HL-60/S4 (cell line): Measurements from ENCODE around the gene SARDH.

Experiments used
- in situ Hi-C: fragments of 300-500 bp; cut with MboI; formaldehyde crosslinking; loops from 2 replicates; pipeline ENCODE4 v1.14.3; 2022; ENCODE audit warnings: low sequenced_read_pairs

Gene SARDH

GRCh38 chr9:133674091-133674490 lies 64.1 kb downstream of the SARDH start:
- in situ Hi-C loops = no loop called here

GRCh38 chr9:133673258-133673655 lies 64.9 kb downstream of the SARDH start:
- in situ Hi-C loops = no loop called here

GRCh38 chr9:133672503-133673257 lies 65.5 kb downstream of the SARDH start:
- in situ Hi-C loops = no loop called here

GRCh38 chr9:133671371-133671770 lies 66.8 kb downstream of the SARDH start:
- in situ Hi-C loops = no loop called here

GRCh38 chr9:133670466-133670865 lies 67.7 kb downstream of the SARDH start:
- in situ Hi-C loops = no loop called here

GRCh38 chr9:133669182-133669801 lies 68.9 kb downstream of the SARDH start:
- in situ Hi-C loops = no loop called here

- in situ Hi-C loops = no loop called here
Observed at GRCh38 chr9:133667759-133668450, 70.2 kb downstream of the SARDH start.

GRCh38 chr9:133666845-133667244 lies 71.3 kb downstream of the SARDH start:
- in situ Hi-C loops = no loop called here

GRCh38 chr9:133666387-133666786 lies 71.8 kb downstream of the SARDH start:
- in situ Hi-C loops = no loop called here

- in situ Hi-C loops = no loop called here
Observed at GRCh38 chr9:133665535-133665934, 72.6 kb downstream of the SARDH start.

- in situ Hi-C loops = no loop called here
Observed at GRCh38 chr9:133665096-133665495, 73.1 kb downstream of the SARDH start.

GRCh38 chr9:133664173-133665050 lies 73.7 kb downstream of the SARDH start:
- in situ Hi-C loops = no loop called here

- in situ Hi-C loops = no loop called here
Observed at GRCh38 chr9:133661846-133662540, 76.2 kb downstream of the SARDH start.

- in situ Hi-C loops = no loop called here
Observed at GRCh38 chr9:133659516-133659915, 78.6 kb downstream of the SARDH start.

- in situ Hi-C loops = no loop called here
Observed at GRCh38 chr9:133658442-133659431, 79.4 kb downstream of the SARDH start.

GRCh38 chr9:133657120-133657661 lies 81.0 kb downstream of the SARDH start:
- in situ Hi-C loops = no loop called here

GRCh38 chr9:133656211-133657119 lies 81.7 kb downstream of the SARDH start:
- in situ Hi-C loops = no loop called here

- in situ Hi-C loops = no loop called here
Observed at GRCh38 chr9:133655701-133656100, 82.5 kb downstream of the SARDH start.
